B cell (primary cell): ENCODE measurements around the gene GPR35. TPM values are rescaled to one million over a fixed set of nuclear protein-coding genes. Genes with fewer than 3 reads are reported as not detected.

ENCODE experiments used
- ATAC-seq: fragments of 200-7000 bp; cut with Tn5 transposase; one replicate; pipeline ENCODE4 v1.10.0; 2021; ENCODE audit warnings: low read depth, mild to moderate bottlenecking, moderate number of reproducible peaks, moderate library complexity
- CTCF ChIA-PET: fragments of 350-600 bp; sonication (Branson Sonifier 250); formaldehyde crosslinking; loops from one replicate; lab custom pipeline; 2021; ENCODE audit warnings: antibody characterized with exemption, inconsistent platforms; lab: Charles Lee
- POLR2A ChIA-PET: fragments of 350-600 bp; sonication (Branson Sonifier 250); formaldehyde crosslinking; loops from one replicate; lab custom pipeline; 2021; ENCODE audit warnings: antibody characterized with exemption; lab: Charles Lee
- DNase-seq: peaks from one replicate; pipeline ENCODE4 v3.0.0; 2013
- H2AFZ ChIP-seq: 2 replicates; pipeline ENCODE4 v1.6.1; 2012; ENCODE audit warnings: mild to moderate bottlenecking, low read depth, low read length; ENCODE audit not compliant: insufficient read depth, poor library complexity, severe bottlenecking
- H3K27ac ChIP-seq, 2 donors: 1 replicate in 1 of 2; 2 replicates in 1 of 2; pipeline ENCODE4 v1.5.1; 2012 to 2013; ENCODE audit warnings: low read length in 2 of 2, mild to moderate bottlenecking in 2 of 2, moderate library complexity in 1 of 2
- H3K27me3 ChIP-seq, 4 experiments: fragments of 200-600 bp in 1 of 4; sonication (generic) in 1 of 4; replicated peaks in 1 of 4; 1 replicate in 2 of 4; 2 replicates in 2 of 4; pipeline versions ENCODE4 v1.6.1 to v1.7.0; 2013 to 2016; ENCODE audit warnings: low read length in 3 of 4, mild to moderate bottlenecking in 2 of 4, mixed read lengths in 1 of 4, moderate library complexity in 1 of 4; ENCODE audit not compliant: insufficient read depth in 4 of 4, control insufficient read depth in 3 of 4; ENCODE audit errors: control extremely low read depth in 1 of 4
- H3K36me3 ChIP-seq, 2 experiments: replicated peaks in 1 of 2; 1 replicate in 1 of 2; 2 replicates in 1 of 2; pipeline versions ENCODE4 v1.6.1 to v1.7.1; 2013; ENCODE audit warnings: low read length in 1 of 2; ENCODE audit not compliant: insufficient read depth in 2 of 2, control insufficient read depth in 1 of 2; ENCODE audit errors: control extremely low read depth in 1 of 2, extremely low read depth in 1 of 2
- H3K4me1 ChIP-seq, 2 donors: fragments of 200-600 bp in 1 of 2; sonication (generic) in 1 of 2; 1 replicate in 1 of 2; 2 replicates in 1 of 2; pipeline versions ENCODE4 v1.5.1 to v1.6.1; 2013 to 2017; ENCODE audit warnings: low read length in 2 of 2; ENCODE audit not compliant: control insufficient read depth in 2 of 2, insufficient read depth in 2 of 2
- H3K4me2 ChIP-seq: replicated peaks from 2 replicates; pipeline ENCODE3; 2012; ENCODE audit warnings: mild to moderate bottlenecking, low read depth, low read length; ENCODE audit not compliant: poor library complexity, severe bottlenecking
- H3K4me3 ChIP-seq, 5 experiments: fragments of 200-600 bp in 1 of 5; sonication (generic) in 1 of 5; 1 replicate in 3 of 5; 2 replicates in 2 of 5; pipeline versions ENCODE4 v1.5.1 to v1.7.0; 2011 to 2016; ENCODE audit warnings: low read length in 4 of 5, mild to moderate bottlenecking in 4 of 5, low read depth in 2 of 5, control low read depth in 1 of 5, moderate library complexity in 1 of 5; ENCODE audit not compliant: insufficient read depth in 1 of 5; ENCODE audit errors: control extremely low read depth in 1 of 5, extremely low read depth in 1 of 5
- H3K79me2 ChIP-seq: fragments of 200-600 bp; sonication (generic); one replicate; pipeline ENCODE4 v1.6.0; 2016; ENCODE audit warnings: low read length; ENCODE audit not compliant: control insufficient read depth, insufficient read depth
- H3K9ac ChIP-seq: fragments of 200-600 bp; sonication (generic); 2 replicates; pipeline ENCODE4 v1.6.1; 2017; ENCODE audit warnings: mild to moderate bottlenecking, low read length, moderate library complexity
- H3K9me3 ChIP-seq, 3 donors: one replicate each; pipeline versions ENCODE4 v1.6.1 to v1.7.1; 2013; ENCODE audit warnings: low read length in 2 of 3; ENCODE audit not compliant: control insufficient read depth in 2 of 3, insufficient read depth in 1 of 3; ENCODE audit errors: control extremely low read depth in 1 of 3
- H4K20me1 ChIP-seq: 2 replicates; pipeline ENCODE4 v1.6.0; 2012; ENCODE audit warnings: mild to moderate bottlenecking, low read length; ENCODE audit not compliant: insufficient read depth, control insufficient read depth, poor library complexity, severe bottlenecking
- H3K27ac Mint-ChIP-seq: one replicate; pipeline ENCODE4 v1.8.0; 2021; ENCODE audit warnings: mixed read lengths
- H3K27me3 Mint-ChIP-seq: one replicate; pipeline ENCODE4 v1.8.0; 2021; ENCODE audit warnings: mixed read lengths
- H3K4me1 Mint-ChIP-seq: one replicate; pipeline ENCODE4 v1.8.0; 2021; ENCODE audit warnings: mixed read lengths
- H3K4me3 Mint-ChIP-seq: one replicate; pipeline ENCODE4 v1.8.0; 2021; ENCODE audit warnings: mixed read lengths
- H3K9me3 Mint-ChIP-seq: one replicate; pipeline ENCODE4 v1.8.0; 2022; ENCODE audit warnings: mixed read lengths; ENCODE audit not compliant: insufficient read depth
- EZH2 ChIP-seq: IDR thresholded peaks from 2 replicates; pipeline ENCODE4 v1.6.1; 2012; ENCODE audit warnings: borderline replicate concordance, low read depth, mild to moderate bottlenecking, moderate library complexity, low read length; ENCODE audit not compliant: insufficient read depth, poor library complexity, severe bottlenecking
- WGBS: methylation state at CpG from one replicate; pipeline ENCODE4 v1.1.5; 2013; ENCODE audit warnings: missing lambda C conversion rate; ENCODE audit not compliant: insufficient coverage; 5-methylcytosine and 5-hydroxymethylcytosine counted together
- intact Hi-C: fragments of 100-400 bp; cut with micrococcal nuclease; formaldehyde crosslinking; loops from one replicate; pipeline ENCODE4 v1.10.0; 2022
- polyA plus RNA-seq: library from polyadenylated mRNA; depleted of rRNA; stranded (reverse); fragments of >200 nt; gene quantifications from 2 replicates; pipeline ENCODE4 v1.2.3, GENCODE V29; 2012
- total RNA-seq, 2 donors: library from RNA; stranded (reverse); fragments of 120-200 nt in 1 of 2; gene quantifications; 1 replicate in 1 of 2; 2 replicates in 1 of 2; pipeline versions ENCODE4 v1.2.3 to v1.2.4, GENCODE V29; 2013 to 2022
- TF ChIP-seq, protein P1 (sequence below): fragments of 200-600 bp; IDR thresholded peaks from one replicate; pipeline ENCODE4 v1.8.0; 2022; ENCODE audit warnings: antibody characterized with exemption, mild to moderate bottlenecking

Gene GPR35
- total and polyA plus RNA-seq, 2 donors (not counting 1 experiment from before 2014, with no cell fraction given): 1.8 to 9.6 TPM

DNA sequence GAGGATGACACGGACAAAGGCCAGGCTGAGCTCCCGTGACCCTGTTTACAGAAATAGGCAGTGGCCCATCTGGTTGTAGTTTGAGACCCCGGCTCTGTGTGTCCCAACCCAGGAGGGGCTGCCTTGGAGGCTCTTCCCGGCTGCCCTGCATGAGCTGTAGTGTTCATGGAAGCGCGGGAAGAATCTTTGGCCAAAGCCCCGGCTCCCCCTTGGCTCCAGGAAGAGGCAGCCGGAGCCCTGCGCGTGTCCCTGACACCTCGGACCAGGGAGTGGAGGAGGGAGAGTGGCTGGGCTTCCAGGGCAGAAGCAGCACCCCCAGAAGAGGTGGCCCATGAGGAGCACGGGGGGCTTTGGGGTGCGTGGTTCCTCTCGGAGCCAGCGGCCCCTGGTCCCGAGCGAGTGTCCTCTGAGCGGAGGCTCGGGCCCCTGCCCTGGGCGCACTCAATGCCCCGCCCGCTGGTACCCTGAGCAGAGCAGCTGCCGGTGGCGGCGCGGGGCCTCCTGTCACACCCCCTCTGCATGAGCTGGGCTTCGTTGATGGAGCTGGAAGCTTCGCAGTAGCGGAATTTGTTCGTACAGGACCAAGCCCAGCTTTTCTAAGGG, 21.7 kb downstream of the GPR35 start:
- 76% methylated on average over 30 of the region's 30 CpGs for WGBS
- intact Hi-C loops: no loop called here
- ChIA-PET POLR2A (no interaction called here), CTCF (no interaction called here)
- peaks cover 0 to 12% (median 0%) of the 10 kb centered on the region in 3 donors for H3K9me3 ChIP-seq
- no peaks in the 10 kb centered on the region for H3K36me3 ChIP-seq
- DNase-seq (no peak), ATAC-seq (no peak)
- H3K27me3 Mint-ChIP-seq: peaks cover 34% of the 10 kb centered on the region
- no peak overlapping the region for H3K4me3 ChIP-seq
- no peak overlapping the region for H3K4me2 ChIP-seq
- H3K9ac ChIP-seq: no peak overlapping the region
- H3K9me3 Mint-ChIP-seq: no peaks in the 10 kb centered on the region
- H2AFZ ChIP-seq: no peak overlapping the region
- H4K20me1 ChIP-seq: no peaks in the 10 kb centered on the region
- H3K4me1 Mint-ChIP-seq: no peaks in the 10 kb centered on the region
- H3K79me2 ChIP-seq: no peaks in the 10 kb centered on the region
- no peaks in the 10 kb centered on the region for H3K4me1 ChIP-seq
- no peak overlapping the region for H3K4me3 Mint-ChIP-seq
- H3K27me3 ChIP-seq: peaks cover 0 to 41% (median 5%) of the 10 kb centered on the region in 4 experiments
- TF ChIP-seq, protein P1, sequence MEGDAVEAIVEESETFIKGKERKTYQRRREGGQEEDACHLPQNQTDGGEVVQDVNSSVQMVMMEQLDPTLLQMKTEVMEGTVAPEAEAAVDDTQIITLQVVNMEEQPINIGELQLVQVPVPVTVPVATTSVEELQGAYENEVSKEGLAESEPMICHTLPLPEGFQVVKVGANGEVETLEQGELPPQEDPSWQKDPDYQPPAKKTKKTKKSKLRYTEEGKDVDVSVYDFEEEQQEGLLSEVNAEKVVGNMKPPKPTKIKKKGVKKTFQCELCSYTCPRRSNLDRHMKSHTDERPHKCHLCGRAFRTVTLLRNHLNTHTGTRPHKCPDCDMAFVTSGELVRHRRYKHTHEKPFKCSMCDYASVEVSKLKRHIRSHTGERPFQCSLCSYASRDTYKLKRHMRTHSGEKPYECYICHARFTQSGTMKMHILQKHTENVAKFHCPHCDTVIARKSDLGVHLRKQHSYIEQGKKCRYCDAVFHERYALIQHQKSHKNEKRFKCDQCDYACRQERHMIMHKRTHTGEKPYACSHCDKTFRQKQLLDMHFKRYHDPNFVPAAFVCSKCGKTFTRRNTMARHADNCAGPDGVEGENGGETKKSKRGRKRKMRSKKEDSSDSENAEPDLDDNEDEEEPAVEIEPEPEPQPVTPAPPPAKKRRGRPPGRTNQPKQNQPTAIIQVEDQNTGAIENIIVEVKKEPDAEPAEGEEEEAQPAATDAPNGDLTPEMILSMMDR: no peak
- no peak for TF ChIP-seq EZH2
- H3K27ac Mint-ChIP-seq: no peak overlapping the region
- no peak overlapping the region for H3K27ac ChIP-seq

DNA sequence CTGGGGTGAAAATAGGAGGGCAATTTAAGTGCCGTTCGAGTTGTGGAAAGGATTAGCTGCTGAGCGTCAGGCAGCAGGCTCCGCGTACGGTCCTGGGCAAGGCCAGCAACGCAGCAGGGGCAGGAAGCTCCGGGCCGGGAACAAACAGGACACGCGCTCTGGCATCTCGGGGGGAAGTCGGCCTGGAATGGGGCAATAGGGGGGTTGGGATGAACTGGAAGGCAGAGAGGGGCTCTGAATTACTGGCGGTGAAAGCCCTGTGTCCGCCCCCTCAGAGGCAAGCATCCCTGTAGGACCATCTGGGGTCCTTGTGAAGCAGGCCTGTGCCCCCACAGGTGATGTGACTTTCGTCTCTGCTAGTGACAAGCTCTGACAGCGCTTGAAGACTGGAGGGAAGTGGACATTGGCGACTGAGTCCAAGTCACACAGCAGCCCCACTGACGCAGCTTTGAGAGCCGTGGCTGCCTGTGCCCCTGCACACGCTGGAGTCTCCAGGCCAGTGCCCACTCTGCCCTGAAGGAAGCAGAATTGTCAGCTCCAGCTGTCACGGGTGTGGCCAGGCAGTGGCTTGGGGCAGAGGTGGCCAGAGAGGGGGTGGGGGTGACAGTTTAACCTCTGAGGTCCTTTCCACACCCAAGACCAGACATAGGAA, 22.3 kb downstream of the GPR35 start:
- POLR2A ChIA-PET: no interaction called here
- no peak overlapping the region for H3K4me3 ChIP-seq
- no peaks in the 10 kb centered on the region for H3K79me2 ChIP-seq
- peaks cover 0 to 11% (median 0%) of the 10 kb centered on the region in 3 donors for H3K9me3 ChIP-seq
- intact Hi-C loops: no loop called here
- TF ChIP-seq, protein P1: no peak
- no peak for TF ChIP-seq EZH2
- Mint-ChIP-seq H3K4me1 (no peaks in the 10 kb centered on the region), H3K27ac (no peak overlapping the region), H3K4me3 (no peak overlapping the region), H3K9me3 (no peaks in the 10 kb centered on the region), H3K27me3 (peaks cover 38% of the 10 kb centered on the region)
- H2AFZ ChIP-seq: no peak overlapping the region
- 66% methylated on average over 22 of the region's 22 CpGs for WGBS
- DNase-seq (no peak), ATAC-seq (no peak)
- H3K27ac ChIP-seq: no peak overlapping the region
- no peak overlapping the region for H3K9ac ChIP-seq
- H3K36me3 ChIP-seq: no peaks in the 10 kb centered on the region
- H3K4me1 ChIP-seq: no peaks in the 10 kb centered on the region
- H3K4me2 ChIP-seq: no peak overlapping the region
- peaks cover 0 to 41% (median 5%) of the 10 kb centered on the region in 4 experiments for H3K27me3 ChIP-seq
- CTCF ChIA-PET: no interaction called here
- no peaks in the 10 kb centered on the region for H4K20me1 ChIP-seq
